Spinal cord (tissue), 10 donors: ENCODE data around the gene DYRK4. TPM values are rescaled to one million over a fixed set of nuclear protein-coding genes. Genes with fewer than 3 reads are reported as not detected.

Source experiments
- DNase-seq, 6 donors: peaks; one replicate each; pipeline versions ENCODE4 v3.0.0 to v3.0.0-alpha.2; 2013 to 2015; ENCODE audit warnings: low spot score in 6 of 6, low read depth in 4 of 6
- H3K27ac ChIP-seq: one replicate; pipeline ENCODE4 v1.5.1; 2013; ENCODE audit warnings: low read depth, low read length, control low read depth
- H3K27me3 ChIP-seq: one replicate; pipeline ENCODE4 v1.6.1; 2013; ENCODE audit warnings: low read length; ENCODE audit not compliant: control insufficient read depth, insufficient read depth
- H3K36me3 ChIP-seq: one replicate; pipeline ENCODE4 v1.6.1; 2013; ENCODE audit warnings: low read length; ENCODE audit not compliant: control insufficient read depth, insufficient read depth
- H3K4me1 ChIP-seq: one replicate; pipeline ENCODE4 v1.6.1; 2013; ENCODE audit warnings: low read length; ENCODE audit not compliant: control insufficient read depth, insufficient read depth
- H3K4me3 ChIP-seq: one replicate; pipeline ENCODE4 v1.5.1; 2013; ENCODE audit warnings: low read depth, low read length, control low read depth
- H3K9me3 ChIP-seq: one replicate; pipeline ENCODE4 v1.6.1; 2013; ENCODE audit warnings: low read length; ENCODE audit not compliant: control insufficient read depth, insufficient read depth
- WGBS: methylation state at CpG from one replicate; pipeline ENCODE4 v1.1.5; 2013; ENCODE audit warnings: missing lambda C conversion rate; ENCODE audit not compliant: insufficient coverage; 5-methylcytosine and 5-hydroxymethylcytosine counted together
- polyA plus RNA-seq, 2 donors: library from polyadenylated mRNA; unstranded; fragments of 120-200 nt; gene quantifications; one replicate each; pipeline ENCODE4 v1.2.1, GENCODE V29; 2013; ENCODE audit not compliant: insufficient read length in 2 of 2
- total RNA-seq, 2 donors: library from RNA; depleted of rRNA in 1 of 2; stranded (reverse); fragments of 120-200 nt in 1 of 2; fragments of >200 nt in 1 of 2; gene quantifications; one replicate each; pipeline versions ENCODE4 v1.2.3 to v1.2.4, GENCODE V29; 2013 to 2014
- donor health status: healthy.

Gene DYRK4
- total and polyA plus RNA-seq, 4 donors, result 28.6 to 79.4 (median 48.8) TPM

DNA sequence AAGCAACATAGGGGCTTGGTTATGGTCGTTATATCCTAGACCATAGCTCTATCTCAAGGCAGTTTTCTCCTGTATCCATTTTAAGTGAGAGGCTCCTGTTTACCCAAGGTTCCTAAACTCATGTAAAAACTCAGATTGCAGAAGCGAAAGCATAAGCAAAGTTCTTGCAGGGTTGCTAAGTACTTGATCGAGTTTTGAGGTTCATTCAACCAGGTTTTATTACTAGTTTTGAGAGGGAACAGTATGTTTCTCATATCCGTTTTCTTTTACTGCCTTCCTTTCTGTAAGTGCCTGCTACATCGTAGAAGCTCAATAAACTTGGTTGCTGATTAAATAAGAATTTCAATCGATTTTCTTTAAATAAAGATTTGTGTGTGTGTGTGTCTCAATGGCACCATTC, 81.7 kb downstream of the DYRK4 start:
- WGBS, result no CpG with 5 or more reads among the region's 6 CpGs
- Histone ChIP-seq H3K4me1 (peaks cover 3% of the 10 kb centered on the region), H3K27me3 (no peaks in the 10 kb centered on the region), H3K27ac (no peak overlapping the region), H3K9me3 (no peaks in the 10 kb centered on the region), H3K4me3 (no peak overlapping the region), H3K36me3 (no peaks in the 10 kb centered on the region)
- DNase-seq, result no peak

DNA sequence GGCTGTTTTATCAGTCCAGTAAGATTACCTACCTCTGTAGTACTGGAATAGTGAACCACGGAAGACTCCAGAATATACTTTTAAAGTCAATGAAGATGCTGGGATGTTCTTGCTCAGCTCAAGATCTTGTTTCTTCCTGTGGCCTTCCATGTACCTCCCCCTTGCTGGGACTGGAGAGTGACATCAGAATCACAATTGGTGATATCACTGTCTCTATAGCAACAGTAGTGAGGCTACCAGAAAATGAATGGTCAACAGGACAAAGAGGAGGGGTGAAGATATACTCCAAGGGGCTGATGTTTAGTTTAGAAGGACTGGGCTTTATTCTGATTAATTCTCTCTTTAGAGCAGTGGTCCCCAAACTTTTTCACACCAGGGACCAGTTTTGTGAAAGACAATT, 83.0 kb downstream of the DYRK4 start:
- H3K4me1 ChIP-seq, result peaks cover 3% of the 10 kb centered on the region
- H3K27ac ChIP-seq, result no peak overlapping the region
- H3K36me3 ChIP-seq, result no peaks in the 10 kb centered on the region
- H3K27me3 ChIP-seq, result no peaks in the 10 kb centered on the region
- WGBS, result no CpG with 5 or more reads among the region's 1 CpG
- H3K4me3 ChIP-seq, result no peak overlapping the region
- no peaks in the 10 kb centered on the region for H3K9me3 ChIP-seq
- DNase-seq, result no peak

- Histone ChIP-seq H3K4me3 (peak overlapping the region; percentile 87), H3K27me3 (no peaks in the 10 kb centered on the region), H3K36me3 (no peaks in the 10 kb centered on the region), H3K27ac (peak overlapping the region; percentile 80), H3K9me3 (no peaks in the 10 kb centered on the region), H3K4me1 (peaks cover 3% of the 10 kb centered on the region)
- WGBS, result 56% methylated on average over 3 of the region's 4 CpGs
- DNase-seq, result no peak
These were observed 86.1 kb downstream of the DYRK4 start for GRCh38 chr12:4648104-4648500.

DNA sequence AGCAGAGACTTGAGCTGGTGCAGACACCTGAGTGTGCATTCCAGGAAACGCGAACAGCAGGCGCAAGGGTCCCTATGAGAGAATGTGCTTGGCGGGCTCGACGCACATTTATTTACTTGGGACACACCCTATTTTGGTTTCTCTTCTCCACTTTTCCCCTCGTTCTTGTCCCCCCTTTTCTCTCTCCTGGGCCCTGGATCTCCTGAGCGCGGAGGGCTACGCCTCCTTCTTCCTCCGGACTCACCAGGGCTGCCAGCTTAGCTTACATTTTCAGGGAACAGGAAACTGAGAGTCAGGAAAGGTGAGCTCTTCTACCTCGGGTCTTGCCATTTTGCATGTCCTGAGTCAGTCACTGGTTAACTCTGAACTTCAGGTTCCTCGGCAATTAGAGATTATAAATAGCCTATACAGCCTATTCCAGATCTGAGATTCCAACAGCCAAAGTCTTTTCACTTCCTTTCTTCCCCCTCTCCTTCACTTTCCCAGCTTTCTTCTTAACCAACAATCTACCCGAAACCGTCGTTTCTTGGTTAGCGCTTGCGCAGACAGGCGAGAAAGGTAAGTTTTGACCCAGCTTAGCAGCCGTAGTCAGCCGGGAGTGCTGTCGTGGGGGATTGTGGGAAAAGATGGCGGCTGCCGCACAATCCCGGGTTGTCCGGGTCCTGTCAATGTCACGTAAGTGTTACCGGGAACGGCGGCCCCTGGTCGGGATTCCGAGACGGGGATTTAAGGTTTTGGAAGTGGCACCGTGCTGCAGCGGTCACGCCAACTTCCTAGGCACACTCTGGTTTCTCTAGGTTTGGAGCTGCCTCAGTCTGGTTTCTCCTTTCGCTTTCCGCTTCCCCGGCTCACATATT, 86.7 kb downstream of the DYRK4 start, which contains the start of the genes AKAP3 and NDUFA9:
AKAP3 (minus strand) TSS at position 551 of the 857 bp plus-strand sequence. CDS start 10,855 bp downstream, outside the sequence.
NDUFA9 (plus strand) TSS at position 614 of the 857 bp plus-strand sequence; CDS start at position 627, 13 bp downstream.
- Histone ChIP-seq H3K4me3 (peak within 1 kb of the TSS; percentile 87), H3K36me3 (no peaks in the 10 kb centered on the region), H3K9me3 (no peaks in the 10 kb centered on the region), H3K27ac (peak within 1 kb of the TSS; percentile 80), H3K27me3 (no peaks in the 10 kb centered on the region), H3K4me1 (peaks cover 3% of the 10 kb centered on the region)
- DNase-seq, result peak; percentile 84 to 98 (median 89)
- WGBS, result under 1% methylated on average over 32 of the region's 39 CpGs

DNA sequence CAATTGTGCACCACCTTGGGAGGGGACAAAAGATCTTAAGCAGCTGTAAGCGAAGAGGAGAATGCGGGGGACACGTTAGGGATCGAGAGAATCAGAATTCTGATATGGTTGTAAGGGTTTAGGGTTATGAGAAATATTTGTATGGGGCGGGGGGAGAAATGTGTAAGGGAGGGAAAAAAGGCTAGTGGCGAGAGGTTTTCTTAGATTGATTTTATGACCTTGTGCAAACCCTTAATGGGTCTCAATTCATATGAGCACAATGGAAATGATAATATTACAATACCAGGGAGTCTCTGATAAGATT, 87.3 kb downstream of the DYRK4 start:
- WGBS, result 0% methylated on average over 4 of the region's 6 CpGs
- H3K36me3 ChIP-seq, result no peaks in the 10 kb centered on the region

DNA sequence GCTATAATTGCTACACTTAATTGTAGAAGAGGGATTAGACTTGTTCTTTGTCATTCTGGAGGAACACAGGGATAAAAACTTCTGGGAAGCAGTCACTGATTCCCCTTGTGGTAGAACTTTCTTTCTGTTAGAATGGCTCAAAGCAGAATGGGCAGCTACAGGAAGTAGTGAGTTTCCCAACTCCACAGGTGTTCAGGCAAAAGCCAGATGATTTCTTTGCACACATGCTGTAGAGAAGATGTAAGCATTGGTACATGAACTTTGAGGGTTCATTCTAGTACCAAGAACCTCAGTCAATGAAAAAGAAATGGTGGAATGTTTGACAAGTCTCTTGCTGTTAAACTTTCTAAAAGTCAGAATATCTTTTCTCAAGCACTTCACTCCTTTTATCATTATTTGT, 91.2 kb downstream of the DYRK4 start:
- H3K27me3 ChIP-seq, result no peaks in the 10 kb centered on the region
- DNase-seq, result no peak
- H3K36me3 ChIP-seq, result peaks cover 5% of the 10 kb centered on the region
- H3K4me1 ChIP-seq, result peaks cover 3% of the 10 kb centered on the region
- H3K4me3 ChIP-seq, result no peak overlapping the region
- H3K27ac ChIP-seq, result no peak overlapping the region
- H3K9me3 ChIP-seq, result no peaks in the 10 kb centered on the region

More for the DNA sequence above, 87.3 kb downstream of the DYRK4 start:
- H3K27ac ChIP-seq, result peak overlapping the region; percentile 80
- peaks cover 3% of the 10 kb centered on the region for H3K4me1 ChIP-seq
- no peak for DNase-seq
- H3K27me3 ChIP-seq, result no peaks in the 10 kb centered on the region
- H3K4me3 ChIP-seq, result peak overlapping the region; percentile 87
- H3K9me3 ChIP-seq, result no peaks in the 10 kb centered on the region

GRCh38 chr12:4653691-4654090, 91.7 kb downstream of the DYRK4 start:
- H3K36me3 ChIP-seq, result peaks cover 5% of the 10 kb centered on the region
- H3K4me1 ChIP-seq, result no peaks in the 10 kb centered on the region
- no peaks in the 10 kb centered on the region for H3K27me3 ChIP-seq
- H3K9me3 ChIP-seq, result no peaks in the 10 kb centered on the region
- H3K4me3 ChIP-seq, result no peak overlapping the region
- DNase-seq, result no peak
- no CpG with 5 or more reads among the region's 2 CpGs for WGBS
- no peak overlapping the region for H3K27ac ChIP-seq

Other genes with a start within 250 kb of the DYRK4 start
- gene TIGAR, start 241.0 kb upstream of the DYRK4 start, total RNA-seq, result 10 to 100 TPM in 1 of 2 donors, 1 to 10 TPM in 1; 4.7 to 12.7 TPM
- 10 to 100 TPM; 13.9 to 14.8 TPM for gene TIGAR, start 241.0 kb upstream of the DYRK4 start, polyA plus RNA-seq
- gene FGF23, start 182.5 kb upstream of the DYRK4 start, total RNA-seq, result under 1 TPM in 1 of 2 donors, not detected in 1; 0.40 TPM
- under 1 TPM in 1 of 2 donors, not detected in 1; 0.05 TPM for gene FGF23, start 182.5 kb upstream of the DYRK4 start, polyA plus RNA-seq
- gene FGF6, start 116.4 kb upstream of the DYRK4 start, total RNA-seq, result not detected
- gene FGF6, start 116.4 kb upstream of the DYRK4 start, polyA plus RNA-seq, result not detected
- gene RAD51AP1, start 23.3 kb upstream of the DYRK4 start, total RNA-seq, result 10 to 100 TPM; 10.6 to 13.2 TPM
- gene RAD51AP1, start 23.3 kb upstream of the DYRK4 start, polyA plus RNA-seq, result 10 to 100 TPM; 10.2 to 12.6 TPM
- 1 to 10 TPM; 1.5 to 3.3 TPM for gene AKAP3, start 86.8 kb downstream of the DYRK4 start, total RNA-seq
- gene AKAP3, start 86.8 kb downstream of the DYRK4 start, polyA plus RNA-seq, result 1 to 10 TPM; 2.0 to 3.2 TPM
- 100 to 1,000 TPM in 1 of 2 donors, 10 to 100 TPM in 1; 37.6 to 111 TPM for gene NDUFA9, start 86.9 kb downstream of the DYRK4 start, total RNA-seq
- 10 to 100 TPM; 71.7 to 77.0 TPM for gene NDUFA9, start 86.9 kb downstream of the DYRK4 start, polyA plus RNA-seq
- 10 to 100 TPM; 13.1 to 25.3 TPM for gene GALNT8, start 158.2 kb downstream of the DYRK4 start, total RNA-seq
- gene GALNT8, start 158.2 kb downstream of the DYRK4 start, polyA plus RNA-seq, result 10 to 100 TPM; 35.5 to 45.1 TPM